GM12872 (cell line): Measurements from ENCODE around the gene AKAP13.

Experiments used
- TF ChIP-seq, protein P1 (sequence below): IDR thresholded peaks from 3 replicates; pipeline ENCODE4 v1.5.1; 2011; ENCODE audit warnings: low read depth, mild to moderate bottlenecking, low read length, moderate library complexity; ENCODE audit not compliant: insufficient read depth

The AKAP13 gene

DNA sequence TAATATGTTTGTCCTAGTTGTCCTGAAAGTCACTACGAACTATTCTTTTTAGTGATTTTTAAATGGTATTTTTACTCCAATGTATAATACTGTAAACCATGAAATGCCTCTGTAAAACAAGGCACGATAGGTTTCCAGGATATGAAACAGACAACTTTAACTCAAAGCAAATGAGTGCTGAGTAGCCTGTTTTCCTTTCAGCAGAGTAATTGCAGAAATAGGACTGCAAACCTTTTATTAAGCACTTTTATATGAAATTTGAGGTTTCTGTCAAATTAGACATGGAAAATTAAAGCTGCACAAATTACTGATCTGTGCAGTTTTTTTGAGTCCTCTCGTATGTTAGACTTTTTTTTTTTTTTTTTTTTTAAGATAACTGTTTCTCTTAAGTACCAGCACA is 16.2 kb downstream of the AKAP13 start:
- TF ChIP-seq, protein P1, sequence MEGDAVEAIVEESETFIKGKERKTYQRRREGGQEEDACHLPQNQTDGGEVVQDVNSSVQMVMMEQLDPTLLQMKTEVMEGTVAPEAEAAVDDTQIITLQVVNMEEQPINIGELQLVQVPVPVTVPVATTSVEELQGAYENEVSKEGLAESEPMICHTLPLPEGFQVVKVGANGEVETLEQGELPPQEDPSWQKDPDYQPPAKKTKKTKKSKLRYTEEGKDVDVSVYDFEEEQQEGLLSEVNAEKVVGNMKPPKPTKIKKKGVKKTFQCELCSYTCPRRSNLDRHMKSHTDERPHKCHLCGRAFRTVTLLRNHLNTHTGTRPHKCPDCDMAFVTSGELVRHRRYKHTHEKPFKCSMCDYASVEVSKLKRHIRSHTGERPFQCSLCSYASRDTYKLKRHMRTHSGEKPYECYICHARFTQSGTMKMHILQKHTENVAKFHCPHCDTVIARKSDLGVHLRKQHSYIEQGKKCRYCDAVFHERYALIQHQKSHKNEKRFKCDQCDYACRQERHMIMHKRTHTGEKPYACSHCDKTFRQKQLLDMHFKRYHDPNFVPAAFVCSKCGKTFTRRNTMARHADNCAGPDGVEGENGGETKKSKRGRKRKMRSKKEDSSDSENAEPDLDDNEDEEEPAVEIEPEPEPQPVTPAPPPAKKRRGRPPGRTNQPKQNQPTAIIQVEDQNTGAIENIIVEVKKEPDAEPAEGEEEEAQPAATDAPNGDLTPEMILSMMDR: no peak

DNA sequence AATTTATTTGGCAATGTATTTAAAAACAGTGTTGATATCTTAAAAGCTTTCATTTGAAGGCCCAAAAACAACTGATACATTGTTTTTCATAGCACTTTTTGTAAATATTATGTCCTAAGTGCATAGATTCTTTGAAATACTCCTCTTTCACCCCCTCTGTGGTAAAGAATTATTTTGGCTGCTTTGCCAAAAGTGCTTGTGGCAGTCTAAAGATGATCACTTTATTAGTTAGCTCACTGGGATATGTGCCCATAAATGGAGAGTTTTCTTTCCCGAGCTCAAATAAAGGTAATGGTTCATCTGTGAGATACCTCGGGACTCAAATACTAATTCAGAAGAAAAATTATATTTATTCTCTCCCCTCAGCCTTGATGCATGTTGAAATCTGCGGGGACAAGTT is 16.7 kb downstream of the AKAP13 start:
- TF ChIP-seq, protein P1: no peak

DNA sequence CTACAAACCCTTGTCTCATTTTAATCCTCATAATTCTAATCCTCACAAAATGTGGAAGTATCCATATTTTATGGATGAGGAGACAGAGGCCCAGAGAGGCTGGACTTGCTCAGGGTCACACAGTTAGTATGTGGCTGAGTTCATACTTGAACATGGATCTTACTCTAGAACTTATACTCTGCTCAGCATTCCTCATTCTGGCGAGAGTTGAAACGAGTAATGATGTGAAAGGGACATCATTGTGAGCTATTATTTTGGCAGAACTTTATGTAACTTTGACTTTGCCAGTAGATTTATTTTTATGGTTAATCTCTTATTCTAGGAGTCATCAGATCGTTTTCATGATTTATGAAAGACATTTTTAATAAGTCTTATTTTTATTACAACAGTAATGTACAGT is 17.5 kb downstream of the AKAP13 start:
- TF ChIP-seq, protein P1: no peak

DNA sequence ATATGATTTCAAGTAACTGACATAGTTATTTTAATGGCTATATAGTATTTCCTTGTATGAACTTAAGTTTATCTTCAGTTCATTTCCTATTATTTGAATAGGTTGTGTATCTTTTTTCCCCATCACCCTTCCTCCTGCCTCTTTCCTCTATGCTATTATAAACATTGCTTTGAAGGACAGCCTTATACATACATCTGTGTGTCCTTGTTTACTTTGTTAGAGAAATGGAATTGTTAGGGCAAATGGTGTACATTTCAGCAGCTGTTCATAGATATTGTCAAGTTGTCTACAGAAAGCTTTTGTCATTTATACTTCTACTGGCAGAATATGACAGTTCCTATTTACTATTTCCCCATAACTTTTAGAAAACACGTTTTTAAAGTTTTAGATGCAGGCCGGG is 18.4 kb downstream of the AKAP13 start:
- TF ChIP-seq, protein P1: no peak

DNA sequence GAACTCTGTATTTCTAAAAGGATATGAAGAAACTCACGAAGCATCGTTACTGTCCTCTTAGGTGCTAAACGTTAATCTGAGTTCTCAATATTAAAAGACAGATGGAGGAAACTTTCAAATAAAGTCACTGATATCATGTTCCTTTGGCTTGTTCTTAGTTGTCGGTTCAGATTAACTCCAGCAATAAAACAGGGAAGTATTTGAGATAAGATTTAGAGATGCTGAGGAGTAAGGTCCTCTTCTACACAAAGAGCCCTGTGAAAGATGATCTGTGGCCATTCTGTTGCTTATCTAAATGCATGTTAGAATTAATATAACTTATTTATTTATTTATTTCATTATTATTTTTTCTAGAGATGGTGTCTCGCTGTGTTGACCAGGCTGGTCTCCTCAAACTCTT is 19.2 kb downstream of the AKAP13 start:
- TF ChIP-seq, protein P1: no peak

DNA sequence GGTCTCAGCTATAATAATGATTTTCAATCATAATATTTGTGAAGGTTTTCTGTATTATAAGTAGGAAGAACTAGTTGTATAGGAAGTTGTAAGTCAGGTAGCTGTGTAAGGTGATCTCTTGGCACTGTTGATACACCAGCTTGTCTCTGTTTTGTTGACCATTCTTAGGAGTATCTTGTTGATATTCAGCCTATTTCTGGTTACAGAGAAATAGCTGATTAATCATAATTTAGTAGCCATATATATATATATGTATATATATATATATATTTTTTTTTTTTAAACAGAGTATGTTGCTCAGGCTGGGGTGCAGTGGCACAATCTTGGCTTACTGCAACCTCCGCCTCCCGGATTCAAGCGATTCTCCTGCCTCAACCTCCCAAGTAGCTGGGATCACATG is 20.2 kb downstream of the AKAP13 start:
- TF ChIP-seq, protein P1: no peak

DNA sequence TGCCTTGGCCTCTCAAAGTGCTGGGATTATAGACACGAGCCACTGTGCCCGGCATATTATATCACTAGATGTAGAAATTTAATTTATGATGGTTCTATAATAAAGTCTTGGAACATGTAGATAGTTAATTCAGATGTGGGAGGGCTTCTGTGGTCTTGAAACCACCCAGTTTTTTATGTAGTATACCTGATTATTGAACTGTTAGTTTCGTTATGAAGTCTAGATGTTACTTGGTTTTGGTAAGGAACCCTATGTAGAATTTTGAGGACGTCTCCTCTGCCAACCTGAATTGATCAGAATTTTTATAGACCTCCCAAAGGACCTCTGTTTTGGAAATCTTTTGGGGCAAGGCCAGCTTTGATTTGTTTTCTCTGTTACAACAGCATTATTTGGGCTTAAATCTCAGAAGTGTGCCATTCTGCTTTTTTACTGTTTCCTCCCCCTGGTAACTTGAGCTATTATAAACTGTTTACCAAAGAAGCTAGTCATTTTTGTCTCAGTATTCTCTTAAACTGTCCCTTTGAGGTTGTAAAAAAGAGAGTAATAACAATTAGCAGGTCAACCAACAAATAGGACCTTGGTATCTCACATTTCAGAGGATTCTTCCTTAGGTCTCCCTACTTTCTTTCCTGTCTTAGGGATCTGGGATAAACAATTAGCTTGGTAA is 20.8 kb downstream of the AKAP13 start:
- TF ChIP-seq, protein P1: no peak
